Neural cell (in vitro differentiated cells): ENCODE data around the gene SOCS3.

ENCODE experiments used
- EP300 ChIP-seq: fragments of 450-650 bp; conservative IDR thresholded peaks from 2 replicates; pipeline ENCODE4 v1.6.1; 2014; ENCODE audit warnings: antibody characterized with exemption, mild to moderate bottlenecking, moderate library complexity; ENCODE audit not compliant: poor library complexity, severe bottlenecking
- EZH2 ChIP-seq: fragments of 200-600, 300-800 bp; shearing (Covaris generic), sonication (generic); IDR thresholded peaks from 2 replicates; pipeline ENCODE4 v1.6.1; 2014; ENCODE audit warnings: antibody characterized with exemption, low read length, borderline replicate concordance, mild to moderate bottlenecking; ENCODE audit not compliant: insufficient read depth, poor library complexity, severe bottlenecking
- POLR2AphosphoS5 ChIP-seq: IDR thresholded peaks from 2 replicates; pipeline ENCODE4 v1.6.1; 2012
- RAD21 ChIP-seq: fragments of 450-650 bp; conservative IDR thresholded peaks from 2 replicates; pipeline ENCODE4 v1.6.1; 2014; ENCODE audit warnings: antibody characterized with exemption, mild to moderate bottlenecking, moderate library complexity
- TAF1 ChIP-seq: IDR thresholded peaks from 2 replicates; pipeline ENCODE4 v1.6.1; 2012; ENCODE audit warnings: low read depth
- TF ChIP-seq, protein P1 (sequence below): fragments of 450-650 bp; IDR thresholded peaks from 2 replicates; pipeline ENCODE4 v1.5.1; 2014; ENCODE audit warnings: antibody characterized with exemption, mild to moderate bottlenecking, moderate library complexity; ENCODE audit not compliant: poor library complexity, severe bottlenecking
- TF ChIP-seq, protein P2 (sequence below): IDR thresholded peaks from 2 replicates; pipeline ENCODE4 v1.6.1; 2012; ENCODE audit warnings: borderline replicate concordance

DNA sequence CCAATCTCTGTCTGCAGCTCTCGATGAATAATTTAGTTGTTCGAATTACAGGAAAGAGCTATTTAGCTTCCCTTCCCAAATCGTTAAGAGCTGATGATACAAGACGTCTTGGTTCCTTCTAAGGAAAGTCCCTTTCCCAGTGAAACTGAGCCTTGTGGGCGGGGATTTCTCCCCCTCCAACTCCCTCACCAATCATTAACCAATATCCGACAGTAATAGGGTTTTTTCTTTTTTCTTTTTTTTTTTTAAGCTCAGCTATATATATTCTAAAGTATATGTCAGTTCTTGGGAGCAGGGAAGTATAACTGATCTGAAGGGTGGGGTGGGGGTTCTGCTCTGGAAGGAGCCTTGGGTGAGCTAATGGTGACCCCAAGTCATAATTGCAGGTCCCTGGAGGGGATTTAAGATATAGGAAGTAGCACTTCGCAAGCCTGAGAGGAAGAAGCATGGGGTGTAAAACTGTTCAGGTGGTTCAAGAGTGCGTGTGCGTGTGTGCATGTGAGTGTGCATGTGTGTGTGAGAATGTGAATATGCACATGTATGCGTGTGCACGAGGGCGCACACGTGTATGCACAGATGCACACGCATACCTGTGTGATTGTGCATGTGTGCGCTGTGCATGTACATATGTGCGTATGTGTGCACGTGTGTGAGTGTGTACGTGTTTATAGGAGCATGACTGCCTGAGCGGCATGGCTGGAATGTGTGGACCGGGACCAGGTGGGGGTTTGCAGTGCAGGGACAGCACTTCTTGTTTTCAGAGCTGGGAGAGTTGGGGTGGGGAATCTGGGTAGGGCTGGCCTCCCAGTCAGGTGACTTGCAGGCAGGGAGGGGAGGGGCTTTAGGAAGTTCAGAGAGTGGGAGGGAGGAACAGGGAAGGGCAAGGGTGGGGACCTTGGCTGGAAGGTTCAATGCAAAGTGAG is 42.7 kb downstream of the SOCS3 start:
- TF ChIP-seq, protein P1, sequence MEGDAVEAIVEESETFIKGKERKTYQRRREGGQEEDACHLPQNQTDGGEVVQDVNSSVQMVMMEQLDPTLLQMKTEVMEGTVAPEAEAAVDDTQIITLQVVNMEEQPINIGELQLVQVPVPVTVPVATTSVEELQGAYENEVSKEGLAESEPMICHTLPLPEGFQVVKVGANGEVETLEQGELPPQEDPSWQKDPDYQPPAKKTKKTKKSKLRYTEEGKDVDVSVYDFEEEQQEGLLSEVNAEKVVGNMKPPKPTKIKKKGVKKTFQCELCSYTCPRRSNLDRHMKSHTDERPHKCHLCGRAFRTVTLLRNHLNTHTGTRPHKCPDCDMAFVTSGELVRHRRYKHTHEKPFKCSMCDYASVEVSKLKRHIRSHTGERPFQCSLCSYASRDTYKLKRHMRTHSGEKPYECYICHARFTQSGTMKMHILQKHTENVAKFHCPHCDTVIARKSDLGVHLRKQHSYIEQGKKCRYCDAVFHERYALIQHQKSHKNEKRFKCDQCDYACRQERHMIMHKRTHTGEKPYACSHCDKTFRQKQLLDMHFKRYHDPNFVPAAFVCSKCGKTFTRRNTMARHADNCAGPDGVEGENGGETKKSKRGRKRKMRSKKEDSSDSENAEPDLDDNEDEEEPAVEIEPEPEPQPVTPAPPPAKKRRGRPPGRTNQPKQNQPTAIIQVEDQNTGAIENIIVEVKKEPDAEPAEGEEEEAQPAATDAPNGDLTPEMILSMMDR: no peak
- no peak for TF ChIP-seq POLR2AphosphoS5
- TF ChIP-seq EZH2: no peak
- TF ChIP-seq RAD21: no peak
- no peak for TF ChIP-seq TAF1
- TF ChIP-seq EP300: no peak
- TF ChIP-seq, protein P2, sequence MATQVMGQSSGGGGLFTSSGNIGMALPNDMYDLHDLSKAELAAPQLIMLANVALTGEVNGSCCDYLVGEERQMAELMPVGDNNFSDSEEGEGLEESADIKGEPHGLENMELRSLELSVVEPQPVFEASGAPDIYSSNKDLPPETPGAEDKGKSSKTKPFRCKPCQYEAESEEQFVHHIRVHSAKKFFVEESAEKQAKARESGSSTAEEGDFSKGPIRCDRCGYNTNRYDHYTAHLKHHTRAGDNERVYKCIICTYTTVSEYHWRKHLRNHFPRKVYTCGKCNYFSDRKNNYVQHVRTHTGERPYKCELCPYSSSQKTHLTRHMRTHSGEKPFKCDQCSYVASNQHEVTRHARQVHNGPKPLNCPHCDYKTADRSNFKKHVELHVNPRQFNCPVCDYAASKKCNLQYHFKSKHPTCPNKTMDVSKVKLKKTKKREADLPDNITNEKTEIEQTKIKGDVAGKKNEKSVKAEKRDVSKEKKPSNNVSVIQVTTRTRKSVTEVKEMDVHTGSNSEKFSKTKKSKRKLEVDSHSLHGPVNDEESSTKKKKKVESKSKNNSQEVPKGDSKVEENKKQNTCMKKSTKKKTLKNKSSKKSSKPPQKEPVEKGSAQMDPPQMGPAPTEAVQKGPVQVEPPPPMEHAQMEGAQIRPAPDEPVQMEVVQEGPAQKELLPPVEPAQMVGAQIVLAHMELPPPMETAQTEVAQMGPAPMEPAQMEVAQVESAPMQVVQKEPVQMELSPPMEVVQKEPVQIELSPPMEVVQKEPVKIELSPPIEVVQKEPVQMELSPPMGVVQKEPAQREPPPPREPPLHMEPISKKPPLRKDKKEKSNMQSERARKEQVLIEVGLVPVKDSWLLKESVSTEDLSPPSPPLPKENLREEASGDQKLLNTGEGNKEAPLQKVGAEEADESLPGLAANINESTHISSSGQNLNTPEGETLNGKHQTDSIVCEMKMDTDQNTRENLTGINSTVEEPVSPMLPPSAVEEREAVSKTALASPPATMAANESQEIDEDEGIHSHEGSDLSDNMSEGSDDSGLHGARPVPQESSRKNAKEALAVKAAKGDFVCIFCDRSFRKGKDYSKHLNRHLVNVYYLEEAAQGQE: no peak
